Smooth muscle cell (in vitro differentiated cells): ENCODE measurements around the gene UBE2V1. TPM values are rescaled to one million over a fixed set of nuclear protein-coding genes. Genes with fewer than 3 reads are reported as not detected.

Source experiments
- DNase-seq: peaks from one replicate; lab custom pipeline; 2025; ENCODE audit not compliant: unreplicated experiment; lab: John Stamatoyannopoulos, UW
- H2AFZ ChIP-seq: fragments of 200-600 bp; sonication (generic); 2 replicates; pipeline ENCODE4 v1.6.0; 2016; ENCODE audit warnings: antibody characterized with exemption, low read depth, mild to moderate bottlenecking
- H3F3A ChIP-seq: fragments of 200-600 bp; sonication (generic); 2 replicates; pipeline ENCODE4 v1.6.0; 2017; ENCODE audit warnings: antibody characterized with exemption, low read depth
- H3K27ac ChIP-seq: fragments of 200-600 bp; sonication (generic); 2 replicates; pipeline ENCODE4 v1.5.1; 2016; ENCODE audit warnings: low read depth, mild to moderate bottlenecking
- H3K27me3 ChIP-seq: fragments of 200-600 bp; sonication (generic); 2 replicates; pipeline ENCODE4 v1.6.1; 2016; ENCODE audit warnings: low read depth, mild to moderate bottlenecking
- H3K36me3 ChIP-seq: fragments of 200-600 bp; sonication (generic); 2 replicates; pipeline ENCODE4 v1.5.1; 2016; ENCODE audit warnings: low read depth
- H3K4me1 ChIP-seq: fragments of 200-600 bp; sonication (generic); 2 replicates; pipeline ENCODE4 v1.5.1; 2016; ENCODE audit warnings: low read depth
- H3K4me2 ChIP-seq: fragments of 200-600 bp; sonication (generic); 2 replicates; pipeline ENCODE4 v1.6.0; 2016; ENCODE audit warnings: mild to moderate bottlenecking
- H3K4me3 ChIP-seq: fragments of 200-600 bp; sonication (generic); 2 replicates; pipeline ENCODE4 v1.5.1; 2016; ENCODE audit warnings: mild to moderate bottlenecking
- H3K79me2 ChIP-seq: fragments of 200-600 bp; sonication (generic); 2 replicates; pipeline ENCODE4 v1.6.0; 2016; ENCODE audit warnings: low read depth, mild to moderate bottlenecking
- H3K9ac ChIP-seq: fragments of 200-600 bp; sonication (generic); 2 replicates; pipeline ENCODE4 v1.6.0; 2016; ENCODE audit warnings: low read depth
- H3K9me3 ChIP-seq: fragments of 200-600 bp; sonication (generic); replicated peaks from 2 replicates; pipeline ENCODE4 v1.5.1; 2016; ENCODE audit warnings: low read depth
- H4K20me1 ChIP-seq: fragments of 200-600 bp; sonication (generic); 2 replicates; pipeline ENCODE4 v1.6.0; 2016; ENCODE audit warnings: low read depth
- WGBS: methylation state at CpG from one replicate; pipeline ENCODE4 v1.1.7; 2016; ENCODE audit warnings: low lambda C conversion rate; 5-methylcytosine and 5-hydroxymethylcytosine counted together
- polyA plus RNA-seq: library from polyadenylated mRNA; unstranded; fragments of >200 nt; fragmentation: Nextera tagmentation; extraction: Ambion mirVana; gene quantifications from 2 replicates; pipeline ENCODE4 v1.2.1, GENCODE V29; 2016
- total RNA-seq: library from RNA; depleted of rRNA; stranded (reverse); fragments of >200 nt; gene quantifications from 2 replicates; pipeline ENCODE4 v1.2.3, GENCODE V29; 2014
- TF ChIP-seq, protein P1 (sequence below): fragments of 200-600 bp; sonication (generic); IDR thresholded peaks from 2 replicates; pipeline ENCODE4 v1.5.1; 2017; ENCODE audit warnings: borderline replicate concordance, mild to moderate bottlenecking, antibody characterized with exemption; ENCODE audit not compliant: insufficient read depth, poor library complexity, severe bottlenecking

Gene UBE2V1
- total and polyA plus RNA-seq, 2 experiments from 2014 or later: 94.8 to 128 TPM

DNA sequence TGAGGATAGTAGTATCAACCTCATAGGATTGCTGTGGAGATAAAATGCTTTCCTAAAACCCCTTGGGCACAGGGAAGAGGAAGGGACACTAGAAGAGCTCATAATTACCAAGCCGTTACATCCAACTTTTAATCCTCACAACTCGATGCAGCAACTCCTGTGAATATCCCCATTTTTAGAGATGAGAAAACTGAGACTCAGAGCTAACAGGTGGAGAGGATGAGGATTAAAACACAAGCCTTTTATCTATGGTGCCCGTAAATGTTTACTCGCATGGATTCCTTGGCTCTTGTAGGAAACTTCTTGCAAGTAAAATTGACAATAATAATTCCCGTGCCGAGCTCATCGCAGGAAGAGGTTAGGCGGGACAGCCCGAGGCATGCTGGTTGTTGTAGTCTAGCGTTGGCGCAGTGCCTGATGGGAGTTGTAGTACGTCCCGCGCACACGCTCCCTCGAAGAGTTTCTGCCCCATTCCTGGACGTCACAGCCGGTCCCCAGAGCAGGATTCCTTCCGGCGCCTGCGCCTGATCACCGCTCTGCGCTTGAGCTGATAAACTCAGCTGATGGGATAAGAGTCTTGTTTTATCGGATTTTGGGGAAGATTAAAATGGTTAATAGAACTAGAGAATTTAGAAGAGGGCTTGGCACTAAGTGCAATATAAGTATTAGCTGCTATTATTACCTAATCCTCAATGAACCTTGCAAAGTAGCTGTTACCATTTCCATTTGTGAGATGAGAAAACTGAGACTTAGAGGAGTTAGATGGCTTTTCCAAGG lies 2.8 kb upstream of the UBE2V1 start:
- peaks cover 22% of the 10 kb centered on the region for H3F3A ChIP-seq
- peaks cover 13% of the 10 kb centered on the region for H4K20me1 ChIP-seq
- no peaks in the 10 kb centered on the region for H3K36me3 ChIP-seq
- no peaks in the 10 kb centered on the region for H3K27me3 ChIP-seq
- peak overlapping the region; percentile 83 for H2AFZ ChIP-seq
- peak; percentile 70 for DNase-seq
- peak overlapping the region; percentile 58 for H3K27ac ChIP-seq
- H3K9me3 ChIP-seq: no peaks in the 10 kb centered on the region
- H3K4me1 ChIP-seq: peaks cover 29% of the 10 kb centered on the region
- 1% methylated on average over 24 of the region's 24 CpGs for WGBS
- peaks cover 30% of the 10 kb centered on the region for H3K79me2 ChIP-seq
- H3K9ac ChIP-seq: peak overlapping the region; percentile 68
- H3K4me3 ChIP-seq: peak overlapping the region; percentile 58
- peak overlapping the region; percentile 85 for H3K4me2 ChIP-seq
- TF ChIP-seq, protein P1, sequence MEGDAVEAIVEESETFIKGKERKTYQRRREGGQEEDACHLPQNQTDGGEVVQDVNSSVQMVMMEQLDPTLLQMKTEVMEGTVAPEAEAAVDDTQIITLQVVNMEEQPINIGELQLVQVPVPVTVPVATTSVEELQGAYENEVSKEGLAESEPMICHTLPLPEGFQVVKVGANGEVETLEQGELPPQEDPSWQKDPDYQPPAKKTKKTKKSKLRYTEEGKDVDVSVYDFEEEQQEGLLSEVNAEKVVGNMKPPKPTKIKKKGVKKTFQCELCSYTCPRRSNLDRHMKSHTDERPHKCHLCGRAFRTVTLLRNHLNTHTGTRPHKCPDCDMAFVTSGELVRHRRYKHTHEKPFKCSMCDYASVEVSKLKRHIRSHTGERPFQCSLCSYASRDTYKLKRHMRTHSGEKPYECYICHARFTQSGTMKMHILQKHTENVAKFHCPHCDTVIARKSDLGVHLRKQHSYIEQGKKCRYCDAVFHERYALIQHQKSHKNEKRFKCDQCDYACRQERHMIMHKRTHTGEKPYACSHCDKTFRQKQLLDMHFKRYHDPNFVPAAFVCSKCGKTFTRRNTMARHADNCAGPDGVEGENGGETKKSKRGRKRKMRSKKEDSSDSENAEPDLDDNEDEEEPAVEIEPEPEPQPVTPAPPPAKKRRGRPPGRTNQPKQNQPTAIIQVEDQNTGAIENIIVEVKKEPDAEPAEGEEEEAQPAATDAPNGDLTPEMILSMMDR: no peak

DNA sequence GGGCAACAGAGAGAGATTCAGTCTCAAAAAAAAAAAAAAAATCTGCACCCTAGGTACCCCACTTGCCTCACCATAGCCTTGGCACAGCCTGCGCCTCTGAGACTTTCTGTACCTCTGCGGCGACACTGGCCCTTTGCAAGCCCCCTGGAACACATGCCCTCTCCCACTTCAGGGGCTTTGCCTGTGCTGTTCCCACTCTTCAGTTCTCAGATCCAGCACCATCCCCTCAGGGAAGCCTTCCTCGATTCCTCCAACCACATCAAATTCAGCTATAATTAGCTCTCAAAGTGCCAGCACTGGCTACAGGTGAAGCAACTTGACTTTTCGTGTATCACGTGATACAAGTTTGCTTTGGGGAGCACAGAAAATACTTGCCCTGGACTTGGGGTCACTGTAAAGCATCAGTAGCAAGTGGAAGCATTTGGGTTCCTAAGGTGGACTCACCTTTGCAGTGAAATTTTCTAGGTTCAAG lies 2.1 kb upstream of the UBE2V1 start:
- peak overlapping the region; percentile 45 for H3K27ac ChIP-seq
- H3K9ac ChIP-seq: peak overlapping the region; percentile 68
- H2AFZ ChIP-seq: peak overlapping the region; percentile 83
- H3K79me2 ChIP-seq: peaks cover 37% of the 10 kb centered on the region
- TF ChIP-seq, protein P1: no peak
- WGBS: 82% methylated on average over 6 of the region's 6 CpGs
- no peaks in the 10 kb centered on the region for H3K9me3 ChIP-seq
- H3K36me3 ChIP-seq: no peaks in the 10 kb centered on the region
- peak overlapping the region; percentile 58 for H3K4me3 ChIP-seq
- H4K20me1 ChIP-seq: peaks cover 20% of the 10 kb centered on the region
- peaks cover 36% of the 10 kb centered on the region for H3K4me1 ChIP-seq
- H3F3A ChIP-seq: peaks cover 28% of the 10 kb centered on the region
- H3K27me3 ChIP-seq: no peaks in the 10 kb centered on the region
- DNase-seq: no peak
- H3K4me2 ChIP-seq: peak overlapping the region; percentile 85

DNA sequence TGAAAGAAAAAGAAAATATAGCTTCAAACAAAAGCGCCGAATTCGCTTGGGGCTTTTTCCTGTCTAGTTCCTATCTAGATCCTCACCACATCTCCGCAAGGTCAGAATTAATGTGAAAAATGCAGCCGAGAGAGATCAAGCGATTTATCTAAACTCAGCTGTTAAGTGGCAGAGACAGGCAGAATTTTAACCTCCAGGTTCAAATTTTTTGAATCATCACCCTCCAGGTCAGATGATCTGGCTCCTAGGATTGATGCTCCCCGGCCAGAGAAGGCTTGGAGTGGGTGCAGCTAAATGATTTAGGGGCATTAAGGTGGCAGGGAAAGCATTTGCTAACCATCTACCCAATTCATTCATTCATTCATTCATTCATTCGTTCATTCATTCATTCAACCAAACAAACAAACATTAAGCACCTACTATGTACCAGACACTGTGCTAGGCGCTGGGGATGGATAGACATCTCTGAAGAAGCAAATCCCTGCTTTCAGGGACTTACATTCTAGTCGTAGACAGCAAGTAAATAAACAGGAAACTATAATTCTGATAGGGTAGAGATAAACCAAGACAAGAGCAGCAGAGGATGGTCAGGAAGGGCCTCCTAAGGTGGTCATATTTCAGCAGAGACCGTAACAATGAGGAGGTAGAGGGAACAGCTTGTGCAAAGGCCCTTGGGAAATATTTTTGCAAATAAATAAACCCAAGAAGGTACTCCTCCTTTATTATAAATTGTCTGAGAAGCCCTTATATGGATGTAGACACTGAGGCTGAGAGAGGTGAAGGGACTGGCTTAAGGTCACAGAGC lies 672 bp upstream of the UBE2V1 start:
- DNase-seq: no peak
- H4K20me1 ChIP-seq: peaks cover 35% of the 10 kb centered on the region
- peaks cover 51% of the 10 kb centered on the region for H3K79me2 ChIP-seq

More for the DNA sequence above, 672 bp upstream of the UBE2V1 start:
- peak overlapping the region; percentile 98 for H3K4me2 ChIP-seq
- H3F3A ChIP-seq: peaks cover 35% of the 10 kb centered on the region
- H3K9ac ChIP-seq: peak overlapping the region; percentile 99
- H3K4me1 ChIP-seq: peaks cover 44% of the 10 kb centered on the region
- H3K9me3 ChIP-seq: no peaks in the 10 kb centered on the region
- H3K4me3 ChIP-seq: peak overlapping the region; percentile 95
- TF ChIP-seq, protein P1: no peak
- H3K27ac ChIP-seq: peak overlapping the region; percentile 93
- peak overlapping the region; percentile 40 for H2AFZ ChIP-seq
- no peaks in the 10 kb centered on the region for H3K27me3 ChIP-seq
- H3K36me3 ChIP-seq: no peaks in the 10 kb centered on the region
- 28% methylated on average over 11 of the region's 11 CpGs for WGBS
